Measurements from ENCODE around the gene NLK. TPM values are rescaled to one million over a fixed set of nuclear protein-coding genes. Genes with fewer than 3 reads are reported as not detected.
A peak's percentile ranks its signal among the peaks of the same experiment; 100 is the strongest.

Gene NLK
- total RNA-seq, 1 experiment from 2014 or later: 40.3 TPM

DNA sequence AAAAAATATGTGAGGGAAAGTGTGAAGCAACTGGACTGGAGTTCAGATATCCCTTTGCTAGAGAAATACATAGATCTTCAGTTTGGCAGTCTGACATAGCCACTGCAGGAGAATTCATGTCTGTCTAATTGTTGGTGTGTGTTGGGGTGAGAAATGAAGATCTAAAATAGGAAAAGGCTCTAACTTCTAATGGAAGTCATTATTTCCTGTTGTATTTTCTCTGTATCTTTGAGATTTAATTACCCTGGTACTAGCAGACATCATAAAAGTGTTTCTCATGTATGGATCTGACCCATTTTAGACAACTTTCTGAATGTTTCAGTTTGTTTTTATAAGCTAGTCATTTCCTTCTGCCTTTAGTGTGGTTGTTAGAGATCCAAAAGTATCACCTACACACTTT is 128.3 kb downstream of the NLK start:
- TF ChIP-seq, protein P1, sequence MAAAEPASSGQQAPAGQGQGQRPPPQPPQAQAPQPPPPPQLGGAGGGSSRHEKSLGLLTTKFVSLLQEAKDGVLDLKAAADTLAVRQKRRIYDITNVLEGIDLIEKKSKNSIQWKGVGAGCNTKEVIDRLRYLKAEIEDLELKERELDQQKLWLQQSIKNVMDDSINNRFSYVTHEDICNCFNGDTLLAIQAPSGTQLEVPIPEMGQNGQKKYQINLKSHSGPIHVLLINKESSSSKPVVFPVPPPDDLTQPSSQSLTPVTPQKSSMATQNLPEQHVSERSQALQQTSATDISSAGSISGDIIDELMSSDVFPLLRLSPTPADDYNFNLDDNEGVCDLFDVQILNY (CRISPR knock-in tag; IDR thresholded peaks at IDR 0.05): no peak
- TF ChIP-seq ELF4 (CRISPR knock-in tag; IDR thresholded peaks at IDR 0.05; ENCODE audit: low read depth) (no peak), ZNF263 (CRISPR knock-in tag; IDR thresholded peaks at IDR 0.05; ENCODE audit: low read depth) (no peak), NR3C1 (CRISPR knock-in tag; conservative IDR thresholded peaks at IDR 0.05; ENCODE audit: low read depth) (no peak), FOXJ3 (CRISPR knock-in tag; IDR thresholded peaks at IDR 0.05; ENCODE audit: borderline replicate concordance) (no peak)
- TF ChIP-seq, protein P2, sequence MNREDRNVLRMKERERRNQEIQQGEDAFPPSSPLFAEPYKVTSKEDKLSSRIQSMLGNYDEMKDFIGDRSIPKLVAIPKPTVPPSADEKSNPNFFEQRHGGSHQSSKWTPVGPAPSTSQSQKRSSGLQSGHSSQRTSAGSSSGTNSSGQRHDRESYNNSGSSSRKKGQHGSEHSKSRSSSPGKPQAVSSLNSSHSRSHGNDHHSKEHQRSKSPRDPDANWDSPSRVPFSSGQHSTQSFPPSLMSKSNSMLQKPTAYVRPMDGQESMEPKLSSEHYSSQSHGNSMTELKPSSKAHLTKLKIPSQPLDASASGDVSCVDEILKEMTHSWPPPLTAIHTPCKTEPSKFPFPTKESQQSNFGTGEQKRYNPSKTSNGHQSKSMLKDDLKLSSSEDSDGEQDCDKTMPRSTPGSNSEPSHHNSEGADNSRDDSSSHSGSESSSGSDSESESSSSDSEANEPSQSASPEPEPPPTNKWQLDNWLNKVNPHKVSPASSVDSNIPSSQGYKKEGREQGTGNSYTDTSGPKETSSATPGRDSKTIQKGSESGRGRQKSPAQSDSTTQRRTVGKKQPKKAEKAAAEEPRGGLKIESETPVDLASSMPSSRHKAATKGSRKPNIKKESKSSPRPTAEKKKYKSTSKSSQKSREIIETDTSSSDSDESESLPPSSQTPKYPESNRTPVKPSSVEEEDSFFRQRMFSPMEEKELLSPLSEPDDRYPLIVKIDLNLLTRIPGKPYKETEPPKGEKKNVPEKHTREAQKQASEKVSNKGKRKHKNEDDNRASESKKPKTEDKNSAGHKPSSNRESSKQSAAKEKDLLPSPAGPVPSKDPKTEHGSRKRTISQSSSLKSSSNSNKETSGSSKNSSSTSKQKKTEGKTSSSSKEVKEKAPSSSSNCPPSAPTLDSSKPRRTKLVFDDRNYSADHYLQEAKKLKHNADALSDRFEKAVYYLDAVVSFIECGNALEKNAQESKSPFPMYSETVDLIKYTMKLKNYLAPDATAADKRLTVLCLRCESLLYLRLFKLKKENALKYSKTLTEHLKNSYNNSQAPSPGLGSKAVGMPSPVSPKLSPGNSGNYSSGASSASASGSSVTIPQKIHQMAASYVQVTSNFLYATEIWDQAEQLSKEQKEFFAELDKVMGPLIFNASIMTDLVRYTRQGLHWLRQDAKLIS (CRISPR knock-in tag; IDR thresholded peaks at IDR 0.05; ENCODE audit: borderline replicate concordance): no peak
- TF ChIP-seq, protein P3, sequence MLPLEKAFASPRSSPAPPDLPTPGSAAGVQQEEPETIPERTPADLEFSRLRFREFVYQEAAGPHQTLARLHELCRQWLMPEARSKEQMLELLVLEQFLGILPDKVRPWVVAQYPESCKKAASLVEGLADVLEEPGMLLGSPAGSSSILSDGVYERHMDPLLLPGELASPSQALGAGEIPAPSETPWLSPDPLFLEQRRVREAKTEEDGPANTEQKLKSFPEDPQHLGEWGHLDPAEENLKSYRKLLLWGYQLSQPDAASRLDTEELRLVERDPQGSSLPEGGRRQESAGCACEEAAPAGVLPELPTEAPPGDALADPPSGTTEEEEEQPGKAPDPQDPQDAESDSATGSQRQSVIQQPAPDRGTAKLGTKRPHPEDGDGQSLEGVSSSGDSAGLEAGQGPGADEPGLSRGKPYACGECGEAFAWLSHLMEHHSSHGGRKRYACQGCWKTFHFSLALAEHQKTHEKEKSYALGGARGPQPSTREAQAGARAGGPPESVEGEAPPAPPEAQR (CRISPR knock-in tag; IDR thresholded peaks at IDR 0.05): no peak
- TF ChIP-seq, protein P4, sequence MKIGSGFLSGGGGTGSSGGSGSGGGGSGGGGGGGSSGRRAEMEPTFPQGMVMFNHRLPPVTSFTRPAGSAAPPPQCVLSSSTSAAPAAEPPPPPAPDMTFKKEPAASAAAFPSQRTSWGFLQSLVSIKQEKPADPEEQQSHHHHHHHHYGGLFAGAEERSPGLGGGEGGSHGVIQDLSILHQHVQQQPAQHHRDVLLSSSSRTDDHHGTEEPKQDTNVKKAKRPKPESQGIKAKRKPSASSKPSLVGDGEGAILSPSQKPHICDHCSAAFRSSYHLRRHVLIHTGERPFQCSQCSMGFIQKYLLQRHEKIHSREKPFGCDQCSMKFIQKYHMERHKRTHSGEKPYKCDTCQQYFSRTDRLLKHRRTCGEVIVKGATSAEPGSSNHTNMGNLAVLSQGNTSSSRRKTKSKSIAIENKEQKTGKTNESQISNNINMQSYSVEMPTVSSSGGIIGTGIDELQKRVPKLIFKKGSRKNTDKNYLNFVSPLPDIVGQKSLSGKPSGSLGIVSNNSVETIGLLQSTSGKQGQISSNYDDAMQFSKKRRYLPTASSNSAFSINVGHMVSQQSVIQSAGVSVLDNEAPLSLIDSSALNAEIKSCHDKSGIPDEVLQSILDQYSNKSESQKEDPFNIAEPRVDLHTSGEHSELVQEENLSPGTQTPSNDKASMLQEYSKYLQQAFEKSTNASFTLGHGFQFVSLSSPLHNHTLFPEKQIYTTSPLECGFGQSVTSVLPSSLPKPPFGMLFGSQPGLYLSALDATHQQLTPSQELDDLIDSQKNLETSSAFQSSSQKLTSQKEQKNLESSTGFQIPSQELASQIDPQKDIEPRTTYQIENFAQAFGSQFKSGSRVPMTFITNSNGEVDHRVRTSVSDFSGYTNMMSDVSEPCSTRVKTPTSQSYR (CRISPR knock-in tag; IDR thresholded peaks at IDR 0.05): no peak
- TF ChIP-seq, protein P5, sequence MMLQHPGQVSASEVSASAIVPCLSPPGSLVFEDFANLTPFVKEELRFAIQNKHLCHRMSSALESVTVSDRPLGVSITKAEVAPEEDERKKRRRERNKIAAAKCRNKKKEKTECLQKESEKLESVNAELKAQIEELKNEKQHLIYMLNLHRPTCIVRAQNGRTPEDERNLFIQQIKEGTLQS (CRISPR knock-in tag; conservative IDR thresholded peaks at IDR 0.05): no peak
- peaks cover 27% of the 10 kb centered on the region for H3K36me3 Mint-ChIP-seq
- DNase-seq (ENCODE audit: low spot score) (no peak), ATAC-seq (no peak)
- ChIA-PET CTCF (interaction anchor here (1.5 kb wide), 1 partner anchor 81 kb away, joined by 7 read pairs; no protein-coding TSS in a partner anchor), POLR2A (no interaction called here)
- H3K27ac Mint-ChIP-seq: peak overlapping the region; percentile 95
- H3K27me3 Mint-ChIP-seq (ENCODE audit: low read depth): no peaks in the 10 kb centered on the region
- H3K4me1 Mint-ChIP-seq: peaks cover 50% of the 10 kb centered on the region
- H3K4me3 Mint-ChIP-seq: no peak overlapping the region
- H3K9me3 Mint-ChIP-seq: no peaks in the 10 kb centered on the region

DNA sequence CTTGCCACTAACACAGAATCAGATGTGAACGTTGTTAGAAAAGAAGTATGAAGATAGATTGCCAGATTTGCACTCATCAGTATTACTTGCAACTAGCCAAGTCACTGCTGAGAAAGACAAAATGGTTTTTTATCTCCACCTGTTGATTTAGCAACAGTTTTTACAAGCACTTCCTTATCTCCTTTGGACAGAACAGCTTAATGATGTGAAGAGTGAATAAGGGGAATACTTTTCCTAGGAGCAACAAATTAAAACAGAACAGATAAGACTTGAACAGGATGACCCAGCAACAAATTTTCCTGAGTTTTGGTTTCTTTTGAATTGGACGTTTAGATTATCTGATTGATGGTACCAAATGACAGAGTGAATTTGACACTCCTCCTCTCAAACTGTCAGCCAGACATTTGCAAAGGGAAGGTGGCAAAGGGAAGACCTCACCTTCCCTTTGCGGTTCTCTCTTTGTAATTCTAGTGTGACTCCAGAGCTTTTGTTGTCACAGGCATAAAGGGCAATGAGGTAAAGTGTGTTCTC is 130.6 kb downstream of the NLK start:
- Mint-ChIP-seq H3K36me3 (peaks cover 25% of the 10 kb centered on the region), H3K9me3 (no peaks in the 10 kb centered on the region), H3K27ac (peak overlapping the region; percentile 90), H3K27me3 (ENCODE audit: low read depth) (no peaks in the 10 kb centered on the region), H3K4me1 (peaks cover 59% of the 10 kb centered on the region), H3K4me3 (peak overlapping the region; percentile 9; the same call in 1 of the 2 replicates)
- DNase-seq (ENCODE audit: low spot score): no peak
- ChIA-PET CTCF (interaction anchor here (1.0 to 1.3 kb wide), 2 partner anchors 78 to 100 kb away, joined by 3 to 5 read pairs; no protein-coding TSS in a partner anchor), POLR2A (no interaction called here)
- TF ChIP-seq PRRX2 (CRISPR knock-in tag; IDR thresholded peaks at IDR 0.05) (no peak), NFYB (CRISPR knock-in tag; conservative IDR thresholded peaks at IDR 0.05; ENCODE audit: low read depth) (no peak), NR3C1 (CRISPR knock-in tag; conservative IDR thresholded peaks at IDR 0.05; ENCODE audit: low read depth) (no peak)
- TF ChIP-seq, protein P6, sequence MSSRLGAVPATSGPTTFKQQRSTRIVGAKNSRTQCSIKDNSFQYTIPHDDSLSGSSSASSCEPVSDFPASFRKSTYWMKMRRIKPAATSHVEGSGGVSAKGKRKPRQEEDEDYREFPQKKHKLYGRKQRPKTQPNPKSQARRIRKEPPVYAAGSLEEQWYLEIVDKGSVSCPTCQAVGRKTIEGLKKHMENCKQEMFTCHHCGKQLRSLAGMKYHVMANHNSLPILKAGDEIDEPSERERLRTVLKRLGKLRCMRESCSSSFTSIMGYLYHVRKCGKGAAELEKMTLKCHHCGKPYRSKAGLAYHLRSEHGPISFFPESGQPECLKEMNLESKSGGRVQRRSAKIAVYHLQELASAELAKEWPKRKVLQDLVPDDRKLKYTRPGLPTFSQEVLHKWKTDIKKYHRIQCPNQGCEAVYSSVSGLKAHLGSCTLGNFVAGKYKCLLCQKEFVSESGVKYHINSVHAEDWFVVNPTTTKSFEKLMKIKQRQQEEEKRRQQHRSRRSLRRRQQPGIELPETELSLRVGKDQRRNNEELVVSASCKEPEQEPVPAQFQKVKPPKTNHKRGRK (CRISPR knock-in tag; IDR thresholded peaks at IDR 0.05; ENCODE audit: borderline replicate concordance): no peak
- TF ChIP-seq, protein P7, sequence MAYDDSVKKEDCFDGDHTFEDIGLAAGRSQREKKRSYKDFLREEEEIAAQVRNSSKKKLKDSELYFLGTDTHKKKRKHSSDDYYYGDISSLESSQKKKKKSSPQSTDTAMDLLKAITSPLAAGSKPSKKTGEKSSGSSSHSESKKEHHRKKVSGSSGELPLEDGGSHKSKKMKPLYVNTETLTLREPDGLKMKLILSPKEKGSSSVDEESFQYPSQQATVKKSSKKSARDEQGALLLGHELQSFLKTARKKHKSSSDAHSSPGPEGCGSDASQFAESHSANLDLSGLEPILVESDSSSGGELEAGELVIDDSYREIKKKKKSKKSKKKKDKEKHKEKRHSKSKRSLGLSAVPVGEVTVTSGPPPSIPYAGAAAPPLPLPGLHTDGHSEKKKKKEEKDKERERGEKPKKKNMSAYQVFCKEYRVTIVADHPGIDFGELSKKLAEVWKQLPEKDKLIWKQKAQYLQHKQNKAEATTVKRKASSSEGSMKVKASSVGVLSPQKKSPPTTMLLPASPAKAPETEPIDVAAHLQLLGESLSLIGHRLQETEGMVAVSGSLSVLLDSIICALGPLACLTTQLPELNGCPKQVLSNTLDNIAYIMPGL (CRISPR knock-in tag; IDR thresholded peaks at IDR 0.05): no peak
- ATAC-seq: peak; percentile 72
